HG03066 (cell line): Measurements from ENCODE around the gene NOS2.
"Not testable (repeated sequence)": the region's sequence is repeated elsewhere in the genome, so short reads cannot be mapped to it uniquely, and the experiment has no call there.

Source experiments
- ATAC-seq: cut with Tn5 transposase; IDR thresholded peaks from one replicate; pipeline ENCODE4 v1.9.1; 2021; ENCODE audit warnings: low read depth; ENCODE audit not compliant: unreplicated experiment

The NOS2 gene

DNA sequence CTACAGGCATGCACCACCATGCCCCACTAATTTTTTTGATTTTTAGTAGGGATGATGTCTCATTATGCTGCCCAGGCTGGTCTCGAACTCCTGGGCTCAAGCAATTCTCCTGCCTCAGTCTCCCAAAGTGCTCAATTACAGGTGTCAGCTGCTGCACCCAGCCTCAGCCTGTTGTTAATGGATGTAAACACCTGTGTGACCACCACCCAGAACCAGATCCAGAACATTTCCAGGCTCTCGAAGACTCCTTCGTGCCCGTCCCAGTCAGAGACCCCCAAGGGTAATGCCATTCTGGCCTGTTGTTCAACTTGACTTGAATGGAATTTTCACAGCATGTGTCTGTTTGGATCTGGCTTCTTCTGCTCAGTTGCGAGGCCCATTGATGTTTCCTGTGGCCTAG is 59.8 kb downstream of the NOS2 start:
- ATAC-seq: not testable (repeated sequence)

DNA sequence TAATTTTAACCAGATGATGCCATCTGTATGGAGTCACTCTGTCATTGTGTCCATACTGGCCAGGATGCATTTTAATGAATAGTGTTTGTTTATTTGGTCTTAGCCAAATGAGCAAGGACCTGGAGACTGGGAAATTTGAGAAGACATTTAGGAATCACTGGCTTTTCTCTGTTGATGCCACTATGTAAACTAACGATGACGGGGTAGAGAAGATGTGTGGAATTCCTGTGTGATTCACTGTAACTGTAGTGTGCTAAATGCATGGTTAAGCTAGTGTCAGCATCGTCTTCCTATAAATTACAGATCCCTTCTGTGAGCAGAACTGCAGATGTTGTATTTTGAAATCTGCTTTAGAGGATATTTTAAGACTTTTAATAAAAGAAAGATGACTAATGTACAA is 66.6 kb downstream of the NOS2 start:
- ATAC-seq: no peak

DNA sequence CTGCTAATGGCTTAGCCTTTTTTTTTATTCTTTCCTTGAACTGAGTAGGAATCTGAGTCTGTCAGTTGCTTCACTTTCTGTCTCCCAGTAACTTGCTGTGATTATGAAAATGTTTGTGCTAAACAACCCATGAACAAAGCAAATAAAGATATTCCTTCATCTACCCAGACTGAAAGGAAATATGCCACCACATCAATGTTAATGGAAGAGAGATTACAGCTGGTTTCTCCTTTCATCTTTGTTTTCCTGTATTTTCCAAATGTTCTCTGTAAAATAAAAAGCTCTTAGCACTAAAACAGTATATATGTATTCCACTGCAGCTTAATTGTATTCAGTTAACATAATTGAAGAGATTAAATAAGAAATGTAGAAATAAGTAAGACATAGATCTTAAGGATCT is 67.6 kb downstream of the NOS2 start:
- ATAC-seq: not testable (repeated sequence)

DNA sequence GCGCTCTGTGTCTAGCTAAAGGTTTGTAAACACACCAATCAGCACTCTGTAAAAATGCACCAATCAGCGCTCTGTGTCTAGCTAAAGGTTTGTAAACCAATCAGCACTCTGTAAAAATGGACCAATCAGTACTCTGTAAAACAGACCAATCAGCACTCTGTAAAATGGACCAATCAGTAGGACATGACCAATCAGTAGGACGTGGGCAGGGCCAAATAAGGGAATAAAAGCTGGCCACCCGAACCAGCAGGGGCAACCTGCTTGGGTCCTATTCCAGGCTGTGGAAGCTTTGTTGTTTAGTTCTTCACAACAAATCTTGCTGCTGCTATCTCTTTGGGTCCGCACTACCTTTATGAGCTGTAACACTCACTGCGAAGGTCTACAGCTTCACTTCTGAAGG is 74.3 kb downstream of the NOS2 start:
- not testable (repeated sequence) for ATAC-seq

DNA sequence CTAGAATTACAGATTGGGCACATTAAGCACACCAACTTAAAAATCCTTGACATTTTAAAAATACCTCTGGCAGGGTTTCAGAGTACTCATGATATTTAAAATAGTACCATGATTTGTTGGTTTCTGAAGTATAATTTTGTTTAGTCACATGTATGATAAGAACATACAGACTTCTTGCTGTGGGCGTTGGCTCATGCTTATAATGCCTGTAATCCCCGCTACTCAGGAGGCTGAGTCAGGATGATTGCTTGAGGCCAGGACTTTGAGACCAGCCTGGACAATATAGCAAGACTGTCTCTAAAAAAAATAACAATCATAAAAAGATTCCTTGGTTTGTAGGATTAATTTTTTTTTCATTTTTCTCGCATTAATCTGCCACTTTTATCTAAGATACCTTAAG is 78.5 kb downstream of the NOS2 start:
- ATAC-seq: no peak
